GM21447 (cell line): Measurements from ENCODE around the gene PSMD3.

Experiments used
- ATAC-seq: cut with Tn5 transposase; IDR thresholded peaks from one replicate; pipeline ENCODE4 v1.9.1; 2021; ENCODE audit not compliant: unreplicated experiment

The PSMD3 gene

DNA sequence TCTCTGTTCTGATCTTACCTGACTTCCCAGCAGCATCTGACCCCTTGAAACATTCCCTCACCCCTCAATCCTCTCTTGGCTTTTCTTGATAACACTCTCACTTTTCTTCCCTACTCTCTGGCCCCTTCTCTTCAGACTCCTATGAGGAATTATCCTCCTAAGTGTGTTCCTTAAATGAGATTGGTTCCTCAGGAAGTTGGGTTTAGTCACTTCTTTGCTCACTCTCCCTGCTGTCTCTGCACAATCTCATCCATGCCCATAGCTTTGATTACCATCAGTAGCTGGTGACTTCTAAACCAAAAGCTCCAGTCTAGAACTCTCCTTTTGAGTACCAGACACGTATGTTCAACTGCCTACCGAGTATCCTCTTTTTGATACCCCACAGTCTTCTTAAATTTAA, 60.6 kb downstream of the PSMD3 start:
- ATAC-seq, result no peak
